DMS153 (cell line): Measurements from ENCODE around the gene CRISP2.

Source experiments
- DNase-seq: peaks from one replicate; lab custom pipeline; 2025; lab: John Stamatoyannopoulos, UW

Gene CRISP2

GRCh38 chr6:49653942-49654341, 59.4 kb downstream of the CRISP2 start:
- no peak for DNase-seq

GRCh38 chr6:49653438-49653837, 59.9 kb downstream of the CRISP2 start:
- DNase-seq = no peak

GRCh38 chr6:49651239-49651638, 62.1 kb downstream of the CRISP2 start:
- DNase-seq = no peak

- DNase-seq = no peak
Observed at GRCh38 chr6:49649988-49650387, 63.4 kb downstream of the CRISP2 start.

- no peak for DNase-seq
Observed at GRCh38 chr6:49648036-49648435, 65.3 kb downstream of the CRISP2 start.

- no peak for DNase-seq
Observed at GRCh38 chr6:49647476-49647875, 65.9 kb downstream of the CRISP2 start.

GRCh38 chr6:49646942-49647341, 66.4 kb downstream of the CRISP2 start:
- no peak for DNase-seq

GRCh38 chr6:49646130-49646824, 67.1 kb downstream of the CRISP2 start:
- DNase-seq = no peak

- no peak for DNase-seq
Observed at GRCh38 chr6:49645139-49645538, 68.2 kb downstream of the CRISP2 start.
